AG08395 (cell line): Measurements from ENCODE around the gene FGFR1OP2.
A peak's percentile ranks its signal among the peaks of the same experiment; 100 is the strongest.
"Not testable (repeated sequence)": the region's sequence is repeated elsewhere in the genome, so short reads cannot be mapped to it uniquely, and the experiment has no call there.

Experiments used
- DNase-seq: peaks from one replicate; pipeline ENCODE4 v3.0.0; 2012; ENCODE audit warnings: mixed read lengths, low spot score

Gene FGFR1OP2

GRCh38 chr12:26937863-26938700 is at the start of gene FGFR1OP2, which contains the start of gene INTS13:
Gene FGFR1OP2, plus strand, starts transcription at chr12:26938470. Its CDS starts 15,689 bp downstream, at chr12:26954159.
Gene INTS13, minus strand, starts transcription at chr12:26937981. Its CDS starts 1,178 bp downstream, at chr12:26936803.
- peak; percentile 98 for DNase-seq

GRCh38 chr12:26890784-26891183 is 47.5 kb upstream of the FGFR1OP2 start:
- no peak for DNase-seq

GRCh38 chr12:26891704-26892103 is 46.6 kb upstream of the FGFR1OP2 start:
- no peak for DNase-seq

- DNase-seq = no peak
Observed at GRCh38 chr12:26895672-26896071, 42.6 kb upstream of the FGFR1OP2 start.

- no peak for DNase-seq
Observed at GRCh38 chr12:26896913-26897312, 41.4 kb upstream of the FGFR1OP2 start.

- DNase-seq = not testable (repeated sequence)
Observed at GRCh38 chr12:26903396-26903795, 34.9 kb upstream of the FGFR1OP2 start.

- DNase-seq = no peak
Observed at GRCh38 chr12:26906024-26906423, 32.2 kb upstream of the FGFR1OP2 start.

- no peak for DNase-seq
Observed at GRCh38 chr12:26906704-26907103, 31.6 kb upstream of the FGFR1OP2 start.

- DNase-seq = no peak
Observed at GRCh38 chr12:26918321-26919215, 19.7 kb upstream of the FGFR1OP2 start.

GRCh38 chr12:26919216-26919555 is 19.1 kb upstream of the FGFR1OP2 start:
- no peak for DNase-seq

GRCh38 chr12:26921886-26922285 is 16.4 kb upstream of the FGFR1OP2 start:
- no peak for DNase-seq

GRCh38 chr12:26928661-26929060 is 9.6 kb upstream of the FGFR1OP2 start:
- no peak for DNase-seq

- no peak for DNase-seq
Observed at GRCh38 chr12:26929590-26929989, 8.7 kb upstream of the FGFR1OP2 start.

GRCh38 chr12:26935636-26936378 is 2.5 kb upstream of the FGFR1OP2 start:
- no peak for DNase-seq

GRCh38 chr12:26936559-26937442 is 1.5 kb upstream of the FGFR1OP2 start:
- DNase-seq = no peak

GRCh38 chr12:26937443-26937862 is 817 bp upstream of the FGFR1OP2 start:
- DNase-seq = no peak

- DNase-seq = peak; percentile 7
Observed at GRCh38 chr12:26938701-26939062, 412 bp downstream of the FGFR1OP2 start.

GRCh38 chr12:26939192-26939832 is 1.0 kb downstream of the FGFR1OP2 start:
- no peak for DNase-seq

GRCh38 chr12:26939953-26940352 is 1.7 kb downstream of the FGFR1OP2 start:
- DNase-seq = no peak

GRCh38 chr12:26940516-26941214 is 2.4 kb downstream of the FGFR1OP2 start:
- no peak for DNase-seq
